Forelimb muscle (tissue), 1 donor: ENCODE results near the gene FRMD4A. TPM values are rescaled to one million over a fixed set of nuclear protein-coding genes. Genes with fewer than 3 reads are reported as not detected.

Experiments used
- DNase-seq: peaks from one replicate; pipeline ENCODE4 v3.0.0-alpha.2; 2013; ENCODE audit warnings: low read depth
- polyA plus RNA-seq: library from polyadenylated mRNA; unstranded; fragments of 120-200 nt; gene quantifications from one replicate; pipeline ENCODE4 v1.2.1, GENCODE V29; 2013; ENCODE audit not compliant: insufficient read length

The FRMD4A gene
- polyA plus RNA-seq, 1 donor, result 36.3 TPM

DNA sequence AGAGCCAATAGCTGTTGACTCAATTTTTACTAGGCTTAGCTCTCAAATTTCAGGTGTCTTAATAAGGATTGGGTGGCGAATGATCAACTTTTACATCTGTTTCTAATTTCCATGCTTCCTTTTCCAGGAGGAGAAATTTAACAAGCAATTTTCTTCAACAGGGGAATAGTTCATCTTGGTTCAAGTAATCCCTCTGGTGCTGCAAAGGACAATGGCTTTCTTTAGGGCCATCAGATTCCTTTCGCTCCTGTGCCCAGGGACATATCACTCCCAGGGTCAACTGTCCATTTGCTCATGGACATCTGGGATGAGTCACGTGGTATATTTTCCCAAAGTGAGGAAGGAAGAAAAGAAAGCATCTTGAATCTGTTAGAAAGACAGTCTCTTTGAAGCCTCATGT is 313.3 kb downstream of the FRMD4A start:
- no peak for DNase-seq

- no peak for DNase-seq
Observed at GRCh38 chr10:14016931-14017333, 313.8 kb downstream of the FRMD4A start.

DNA sequence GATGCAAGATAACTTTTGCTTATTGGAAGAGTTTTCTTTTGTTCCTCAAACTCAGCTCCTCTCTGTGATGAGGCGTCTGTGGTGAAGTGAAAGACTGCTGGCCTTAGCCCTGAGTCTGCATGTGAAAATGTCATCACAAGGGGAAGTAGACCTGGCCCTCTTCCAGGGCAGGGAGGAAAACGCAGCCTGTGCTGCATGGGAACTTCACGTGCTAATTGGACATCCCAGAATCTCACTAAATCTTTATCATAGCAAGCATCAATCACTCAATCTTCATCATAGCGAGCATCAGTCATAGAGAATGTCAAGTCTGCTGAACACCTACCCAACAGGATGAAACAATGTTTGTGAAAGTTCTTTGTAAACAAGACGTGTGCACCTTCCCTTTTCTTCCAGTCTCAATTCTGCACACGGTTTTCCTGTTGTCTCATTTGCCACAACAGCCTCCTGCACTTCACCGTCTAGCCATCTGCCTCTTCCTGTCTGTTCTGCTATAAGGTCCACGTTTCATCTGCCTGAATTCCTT is 314.6 kb downstream of the FRMD4A start:
- no peak for DNase-seq

GRCh38 chr10:14014423-14014822 is 316.3 kb downstream of the FRMD4A start:
- DNase-seq, result no peak

- DNase-seq, result no peak
Observed at GRCh38 chr10:14010769-14011574, 319.8 kb downstream of the FRMD4A start.

DNA sequence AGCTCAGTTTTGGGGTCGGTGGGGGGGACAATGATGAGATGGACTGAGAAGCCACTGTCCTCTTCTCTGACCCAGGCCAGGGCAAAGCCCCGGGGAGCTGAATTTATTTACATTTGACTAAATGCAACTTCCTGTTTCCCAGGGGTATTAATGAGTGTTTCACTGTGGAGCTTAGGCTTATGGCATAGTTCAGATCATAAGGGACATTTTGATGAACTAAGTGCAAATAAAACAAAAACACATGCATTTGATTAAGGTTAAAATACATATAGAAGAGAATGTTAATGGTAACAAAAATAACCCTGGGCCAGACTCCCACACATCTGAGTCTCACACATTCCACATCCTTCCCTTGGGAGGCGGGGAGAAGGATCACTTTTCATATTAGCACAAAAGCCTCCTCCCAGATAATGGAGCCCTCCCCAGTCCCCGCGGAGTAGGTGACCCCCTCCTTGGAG is 320.6 kb downstream of the FRMD4A start:
- DNase-seq, result no peak

GRCh38 chr10:14009371-14010100 is 321.2 kb downstream of the FRMD4A start:
- no peak for DNase-seq

- no peak for DNase-seq
Observed at GRCh38 chr10:14008740-14009080, 322.0 kb downstream of the FRMD4A start.

DNA sequence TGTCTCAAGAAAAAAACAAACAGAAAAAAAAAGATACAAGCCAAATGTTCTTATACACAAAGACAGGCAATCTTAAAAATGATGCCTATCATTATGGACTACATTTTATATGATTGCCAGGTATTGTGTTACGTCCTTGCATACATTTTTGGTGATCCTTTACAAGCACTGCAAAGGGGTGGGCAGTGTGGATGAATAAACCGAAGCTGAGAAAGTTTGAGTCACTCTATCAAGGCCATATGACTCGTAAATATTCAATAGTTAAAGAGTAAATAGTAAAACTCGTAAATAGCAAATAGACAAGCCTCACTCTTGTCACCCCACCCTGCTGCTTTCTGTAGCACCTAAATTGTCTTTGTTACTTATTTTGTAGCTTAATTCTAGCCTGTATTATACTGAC is 326.2 kb downstream of the FRMD4A start:
- no peak for DNase-seq

DNA sequence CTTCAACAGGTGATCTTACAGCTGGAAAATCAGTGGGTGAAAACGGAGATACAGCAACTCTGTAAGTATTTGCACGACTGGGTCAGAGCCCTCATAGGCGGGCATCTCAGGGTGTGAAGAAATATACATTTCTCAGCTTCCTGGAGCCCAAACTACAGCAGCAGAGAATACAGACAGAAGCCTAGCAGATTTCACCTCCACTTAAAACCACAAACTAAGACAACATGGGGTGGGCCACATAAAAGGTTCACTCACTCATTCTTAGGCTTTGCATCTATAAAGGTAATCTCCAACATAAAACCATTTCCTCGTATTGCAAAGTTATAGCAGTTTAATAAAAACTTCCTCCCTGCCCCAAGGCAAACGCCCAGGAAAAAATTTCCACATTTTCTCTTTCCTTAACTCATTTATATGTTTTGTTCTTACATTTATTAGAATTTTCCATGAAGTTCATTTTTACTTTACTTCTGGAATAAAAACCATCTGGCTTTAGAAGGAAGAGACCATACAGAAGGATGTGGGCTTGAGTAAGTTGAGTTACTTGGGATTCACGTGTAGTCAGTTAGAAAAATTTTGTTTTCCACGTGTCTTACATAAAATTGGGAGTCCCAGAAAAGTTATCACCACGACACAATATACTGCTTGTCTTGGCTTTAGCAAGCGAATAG is 327.1 kb downstream of the FRMD4A start:
- no peak for DNase-seq

DNA sequence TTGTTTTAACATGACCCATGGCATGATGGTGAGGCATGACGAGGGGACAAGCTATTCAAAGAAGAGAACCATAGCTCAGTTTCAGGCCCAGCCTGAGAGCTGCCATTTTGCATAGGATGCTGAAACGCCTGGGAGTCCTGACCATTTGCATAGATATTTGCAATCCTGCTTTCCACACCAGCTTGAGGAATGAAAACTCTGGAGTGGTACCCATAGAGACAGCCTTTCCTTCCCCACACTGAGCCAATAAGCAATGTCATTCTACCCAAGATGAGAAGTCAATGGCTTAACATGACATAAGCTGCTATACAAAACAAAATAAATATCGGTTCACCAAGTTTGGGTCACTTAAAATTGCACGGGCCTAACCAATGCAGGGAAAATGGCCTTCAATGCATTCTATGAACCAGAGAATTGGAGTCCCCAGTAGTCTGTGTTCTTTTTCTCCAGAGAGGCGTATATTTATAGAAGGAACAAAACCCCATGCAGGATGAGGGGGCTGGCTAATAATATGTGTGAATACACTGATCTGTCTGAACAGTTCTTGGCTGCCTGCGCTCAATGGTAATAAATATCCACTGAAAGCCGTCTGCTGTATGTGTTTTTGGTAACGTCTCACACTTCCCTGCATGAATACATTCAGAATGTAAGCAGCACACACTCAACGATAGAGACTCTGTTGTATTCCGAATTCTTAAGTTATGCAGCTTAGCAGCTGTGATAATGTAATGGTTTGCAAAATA is 329.3 kb downstream of the FRMD4A start:
- no peak for DNase-seq

DNA sequence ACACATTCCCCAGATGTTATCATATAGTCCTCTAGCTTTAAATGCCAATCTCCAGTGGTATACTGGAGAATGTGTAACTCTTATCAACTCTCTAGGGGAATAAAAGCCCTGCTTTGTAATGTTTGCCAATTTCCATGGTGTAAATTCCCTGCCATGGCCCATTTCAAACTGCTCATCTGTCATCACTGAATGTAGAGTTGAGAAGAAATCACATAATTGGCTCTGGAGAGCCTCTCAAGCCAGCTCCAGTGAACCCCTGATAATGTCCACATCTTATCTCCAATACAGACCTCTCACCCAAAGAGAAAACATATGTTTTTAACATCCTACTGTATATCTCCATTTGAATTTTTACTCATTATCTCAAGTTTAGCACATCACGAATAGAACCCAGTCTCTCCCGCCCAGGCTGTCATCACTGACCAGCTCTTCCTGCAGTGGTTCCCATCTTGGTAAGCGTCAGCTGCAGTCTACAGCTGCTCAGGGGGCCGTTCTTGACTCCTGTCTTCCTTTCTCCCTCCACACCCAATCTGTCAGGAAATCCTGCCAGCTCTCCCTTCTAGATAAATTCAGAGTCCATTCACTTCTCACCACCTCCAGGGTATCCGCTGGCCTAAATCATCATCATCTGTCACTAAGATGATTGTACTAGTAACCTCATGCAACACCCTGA is 332.4 kb downstream of the FRMD4A start:
- DNase-seq, result no peak

GRCh38 chr10:13997650-13998049 is 333.1 kb downstream of the FRMD4A start:
- DNase-seq, result no peak

GRCh38 chr10:13994932-13995331 is 335.8 kb downstream of the FRMD4A start:
- DNase-seq, result no peak

DNA sequence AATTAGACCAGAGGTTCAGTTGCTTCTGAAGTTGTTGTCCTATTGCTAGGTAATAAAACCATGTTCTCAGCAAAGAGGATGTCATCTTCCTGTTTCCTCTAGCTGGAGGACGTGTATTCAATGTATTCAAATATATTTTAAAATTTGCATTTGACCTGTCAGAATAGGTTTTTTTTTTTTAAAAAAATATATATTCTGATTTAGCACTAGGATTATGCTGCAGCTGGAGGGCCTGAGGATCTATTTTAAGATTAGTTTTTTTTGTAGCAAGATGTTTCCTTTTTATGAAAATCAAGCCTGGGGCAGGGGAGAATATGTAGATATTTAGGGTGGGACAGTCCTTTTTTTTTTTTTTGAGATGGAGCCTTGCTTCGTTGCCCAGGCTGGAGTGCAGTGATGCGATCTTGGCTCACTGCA is 337.0 kb downstream of the FRMD4A start:
- DNase-seq, result no peak

DNA sequence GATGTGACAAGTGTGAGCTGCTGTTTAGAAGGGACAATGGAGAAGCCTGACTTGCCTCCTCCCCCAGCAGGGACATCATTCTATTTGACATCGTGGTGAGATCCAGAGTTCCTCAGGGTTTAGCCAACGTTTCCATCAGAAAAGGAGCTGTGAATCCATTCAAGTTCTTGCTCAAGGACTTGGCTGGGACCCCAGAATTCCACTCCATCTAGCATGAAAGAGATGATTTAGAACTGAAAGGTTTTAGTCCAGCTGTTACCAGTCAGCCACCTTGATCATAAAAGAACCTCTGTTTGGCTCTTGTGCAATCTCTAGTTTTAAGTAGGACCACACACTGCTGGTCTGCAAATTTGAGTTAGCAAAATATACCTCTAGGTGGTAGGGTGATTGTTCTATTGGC is 337.6 kb downstream of the FRMD4A start:
- DNase-seq, result no peak

DNA sequence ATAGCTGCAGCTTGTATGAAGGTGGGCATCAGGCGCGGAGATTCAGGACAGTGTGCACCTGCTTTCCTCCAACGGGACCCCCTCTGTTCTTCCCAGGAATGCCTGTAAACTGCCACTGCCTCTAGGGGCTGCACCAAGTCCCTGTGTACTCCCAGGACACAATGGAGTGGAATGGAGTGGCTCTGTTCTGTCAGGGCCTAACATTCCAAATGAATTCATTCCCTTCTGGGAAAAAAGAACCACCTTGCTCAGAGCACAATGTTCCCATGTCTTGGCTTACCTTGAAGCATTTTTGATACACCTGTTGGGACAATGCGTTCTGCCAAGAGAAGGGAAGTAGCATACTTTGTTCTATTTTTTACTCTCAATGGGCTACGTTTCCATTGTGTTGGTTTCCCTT is 339.4 kb downstream of the FRMD4A start:
- no peak for DNase-seq

- no peak for DNase-seq
Observed at GRCh38 chr10:13990946-13991345, 339.8 kb downstream of the FRMD4A start.

- no peak for DNase-seq
Observed at GRCh38 chr10:13990392-13990805, 340.3 kb downstream of the FRMD4A start.

GRCh38 chr10:13989616-13990015 is 341.1 kb downstream of the FRMD4A start:
- DNase-seq, result no peak

DNA sequence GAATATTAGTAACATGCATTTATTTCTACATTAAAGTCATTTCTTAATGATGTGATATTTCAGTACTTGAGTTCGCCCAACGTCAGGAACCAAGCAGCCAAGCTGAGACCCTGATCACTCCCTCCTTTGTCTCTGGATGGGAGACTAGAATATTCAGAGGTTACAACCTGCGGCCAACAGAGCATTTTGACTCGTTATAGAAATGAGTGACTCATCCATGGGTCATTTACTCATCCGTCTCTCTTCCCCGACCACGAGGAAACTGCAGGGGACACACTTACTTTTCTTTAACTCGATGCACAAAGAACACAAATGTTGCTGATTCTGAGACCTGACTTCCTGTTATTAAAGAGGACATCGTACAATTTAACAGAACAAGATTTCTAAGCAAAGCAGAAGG is 343.3 kb downstream of the FRMD4A start:
- no peak for DNase-seq
